GM12872 (cell line): ENCODE results near the gene NECTIN4.
A peak's percentile ranks its signal among the peaks of the same experiment; 100 is the strongest.

Source experiments
- TF ChIP-seq, protein P1 (sequence below): IDR thresholded peaks from 3 replicates; pipeline ENCODE4 v1.5.1; 2011; ENCODE audit warnings: low read depth, mild to moderate bottlenecking, low read length, moderate library complexity; ENCODE audit not compliant: insufficient read depth

NECTIN4 gene

GRCh38 chr1:161100556-161100955 lies 11.2 kb upstream of the NECTIN4 start:
- TF ChIP-seq, protein P1, sequence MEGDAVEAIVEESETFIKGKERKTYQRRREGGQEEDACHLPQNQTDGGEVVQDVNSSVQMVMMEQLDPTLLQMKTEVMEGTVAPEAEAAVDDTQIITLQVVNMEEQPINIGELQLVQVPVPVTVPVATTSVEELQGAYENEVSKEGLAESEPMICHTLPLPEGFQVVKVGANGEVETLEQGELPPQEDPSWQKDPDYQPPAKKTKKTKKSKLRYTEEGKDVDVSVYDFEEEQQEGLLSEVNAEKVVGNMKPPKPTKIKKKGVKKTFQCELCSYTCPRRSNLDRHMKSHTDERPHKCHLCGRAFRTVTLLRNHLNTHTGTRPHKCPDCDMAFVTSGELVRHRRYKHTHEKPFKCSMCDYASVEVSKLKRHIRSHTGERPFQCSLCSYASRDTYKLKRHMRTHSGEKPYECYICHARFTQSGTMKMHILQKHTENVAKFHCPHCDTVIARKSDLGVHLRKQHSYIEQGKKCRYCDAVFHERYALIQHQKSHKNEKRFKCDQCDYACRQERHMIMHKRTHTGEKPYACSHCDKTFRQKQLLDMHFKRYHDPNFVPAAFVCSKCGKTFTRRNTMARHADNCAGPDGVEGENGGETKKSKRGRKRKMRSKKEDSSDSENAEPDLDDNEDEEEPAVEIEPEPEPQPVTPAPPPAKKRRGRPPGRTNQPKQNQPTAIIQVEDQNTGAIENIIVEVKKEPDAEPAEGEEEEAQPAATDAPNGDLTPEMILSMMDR, result no peak

GRCh38 chr1:161099090-161099802 lies 9.9 kb upstream of the NECTIN4 start:
- TF ChIP-seq, protein P1, result no peak

GRCh38 chr1:161098210-161099068 lies 9.1 kb upstream of the NECTIN4 start, which contains the start of gene KLHDC9:
Gene KLHDC9, plus strand, starts transcription at chr1:161098361. Its CDS starts 175 bp downstream, at chr1:161098536.
- TF ChIP-seq, protein P1, result peak; percentile 10; the same call in 1 of the 3 replicates

DNA sequence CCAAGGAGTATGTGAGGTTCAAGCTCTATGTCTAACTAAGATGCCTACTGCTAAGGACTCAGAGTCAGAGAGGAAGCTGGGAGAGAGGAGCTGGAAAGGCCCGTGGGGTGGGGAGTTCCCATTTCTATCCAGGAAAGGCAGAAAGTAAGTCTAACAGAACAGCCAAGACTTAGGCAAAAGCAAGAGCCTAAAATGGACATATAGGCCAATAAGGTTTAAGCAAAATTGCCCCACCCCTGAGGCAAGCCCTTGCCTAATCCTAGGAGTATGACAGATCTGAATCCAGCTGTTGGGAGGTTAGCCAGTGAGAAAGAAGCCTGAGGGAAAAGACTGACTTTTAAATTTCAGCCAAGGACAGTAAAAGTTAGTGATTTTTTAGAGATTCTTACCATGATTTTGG lies 7.2 kb upstream of the NECTIN4 start:
- TF ChIP-seq, protein P1, result no peak

GRCh38 chr1:161096015-161096414 lies 6.7 kb upstream of the NECTIN4 start:
- TF ChIP-seq, protein P1, result no peak

DNA sequence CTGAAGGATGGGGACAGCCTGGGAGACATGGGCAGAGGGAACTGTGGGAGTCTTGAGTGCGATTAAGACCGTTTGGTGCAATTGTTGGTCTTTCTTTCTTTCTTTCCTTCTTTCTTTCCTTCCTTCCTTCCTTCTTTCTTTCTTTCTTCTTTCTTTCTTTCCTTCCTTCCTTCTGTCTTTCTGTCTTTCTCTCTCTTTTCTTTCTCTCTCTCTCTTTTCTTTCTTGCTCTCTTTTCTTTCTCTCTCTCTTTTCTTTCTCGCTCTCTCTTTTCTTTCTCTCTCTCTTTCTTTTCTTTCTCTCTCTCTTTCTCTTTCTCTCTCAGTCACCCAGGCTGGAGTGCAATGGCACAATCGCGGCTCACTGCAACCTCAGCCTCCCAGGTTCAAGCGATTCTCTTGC lies 5.9 kb upstream of the NECTIN4 start:
- TF ChIP-seq, protein P1, result no peak

DNA sequence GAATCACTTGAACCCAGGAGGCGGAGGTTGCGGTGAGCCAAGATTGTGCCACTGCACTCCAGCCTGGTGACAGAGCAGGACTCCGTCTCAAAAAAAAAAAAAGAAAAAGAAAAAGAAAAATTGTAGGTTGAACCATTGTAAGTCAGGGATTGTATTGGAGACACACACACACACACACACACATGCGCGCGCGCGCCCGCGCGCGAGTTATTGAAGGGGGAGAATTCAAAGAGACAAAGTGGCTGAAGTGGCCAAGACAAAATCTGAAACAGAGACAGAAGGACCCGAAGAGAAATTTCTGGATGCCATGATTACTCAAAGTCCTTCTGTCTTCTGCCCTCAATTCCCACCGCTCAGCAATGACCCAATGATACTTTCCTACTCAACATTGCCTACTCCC lies 5.1 kb upstream of the NECTIN4 start:
- TF ChIP-seq, protein P1, result no peak
